DOHH2 (cell line): ENCODE data around the gene ASB1.

Experiments
- EZH2phosphoT487 ChIP-seq: fragments of 200-600 bp; sonication (generic); IDR thresholded peaks from 2 replicates; pipeline ENCODE4 v1.6.1; 2017; ENCODE audit warnings: borderline replicate concordance, mild to moderate bottlenecking, antibody characterized with exemption, low read length, moderate library complexity, mixed read lengths
- TF ChIP-seq, protein P1 (sequence below): fragments of 200-600 bp; sonication (generic); IDR thresholded peaks from one replicate; pipeline ENCODE4 v1.5.1; 2014; ENCODE audit warnings: antibody characterized with exemption, mild to moderate bottlenecking, low read depth, low read length; ENCODE audit not compliant: poor library complexity, severe bottlenecking

DNA sequence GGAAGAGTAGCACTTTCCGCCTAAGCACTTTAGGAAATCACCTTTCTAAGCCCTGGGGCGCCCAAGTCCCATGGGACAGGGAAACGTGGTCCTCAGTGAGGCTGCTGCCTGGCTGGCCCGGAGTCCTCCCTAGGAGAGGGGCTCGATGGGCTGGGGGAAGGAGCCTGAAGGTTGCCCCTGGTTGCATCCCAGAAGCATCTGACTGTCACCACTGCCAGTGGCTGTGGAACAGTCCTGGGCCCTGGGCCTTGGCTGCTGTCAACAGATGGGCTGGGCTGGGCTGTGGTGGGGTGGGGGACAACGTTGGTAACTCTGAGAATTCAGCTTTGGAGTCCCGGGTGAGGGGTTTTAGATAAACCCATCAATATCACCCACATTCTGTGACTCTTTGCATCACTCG lies 22.5 kb downstream of the ASB1 start:
- TF ChIP-seq, protein P1, sequence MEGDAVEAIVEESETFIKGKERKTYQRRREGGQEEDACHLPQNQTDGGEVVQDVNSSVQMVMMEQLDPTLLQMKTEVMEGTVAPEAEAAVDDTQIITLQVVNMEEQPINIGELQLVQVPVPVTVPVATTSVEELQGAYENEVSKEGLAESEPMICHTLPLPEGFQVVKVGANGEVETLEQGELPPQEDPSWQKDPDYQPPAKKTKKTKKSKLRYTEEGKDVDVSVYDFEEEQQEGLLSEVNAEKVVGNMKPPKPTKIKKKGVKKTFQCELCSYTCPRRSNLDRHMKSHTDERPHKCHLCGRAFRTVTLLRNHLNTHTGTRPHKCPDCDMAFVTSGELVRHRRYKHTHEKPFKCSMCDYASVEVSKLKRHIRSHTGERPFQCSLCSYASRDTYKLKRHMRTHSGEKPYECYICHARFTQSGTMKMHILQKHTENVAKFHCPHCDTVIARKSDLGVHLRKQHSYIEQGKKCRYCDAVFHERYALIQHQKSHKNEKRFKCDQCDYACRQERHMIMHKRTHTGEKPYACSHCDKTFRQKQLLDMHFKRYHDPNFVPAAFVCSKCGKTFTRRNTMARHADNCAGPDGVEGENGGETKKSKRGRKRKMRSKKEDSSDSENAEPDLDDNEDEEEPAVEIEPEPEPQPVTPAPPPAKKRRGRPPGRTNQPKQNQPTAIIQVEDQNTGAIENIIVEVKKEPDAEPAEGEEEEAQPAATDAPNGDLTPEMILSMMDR, result no peak
- no peak for TF ChIP-seq EZH2phosphoT487
